Muscle of arm (tissue), 14 donors: Measurements from ENCODE around the gene DDX47. TPM values are rescaled to one million over a fixed set of nuclear protein-coding genes. Genes with fewer than 3 reads are reported as not detected.

Source experiments
- DNase-seq: peaks from one replicate; pipeline ENCODE4 v3.0.0-alpha.2; 2013
- long read RNA-seq, 11 donors: transcript quantifications; one replicate each; lab custom pipeline, GENCODE V29; 2026
- polyA plus RNA-seq, 12 donors: library from polyadenylated mRNA; unstranded; fragments of 120-200 nt; gene quantifications; one replicate each; pipeline ENCODE4 v1.2.1, GENCODE V29; 2013; ENCODE audit not compliant: insufficient read length in 12 of 12

DDX47 gene
- polyA plus RNA-seq, result 10 to 100 TPM in 11 of 12 donors, not detected in 1; 42.7 to 59.3 (median 51.6) TPM
- long read RNA-seq, donor 1, transcript DDX47-202 (12 exons, 1,817 nt), result major isoform, 13 of 15 reads
- long read RNA-seq, donor 1, partial matches to known transcripts, result 0 of 15 reads
- long read RNA-seq, donor 1, other reads (novel, unspliced or antisense), result 0 of 15 reads
- long read RNA-seq, donor 2, transcript DDX47-202 (12 exons, 1,817 nt), result major isoform, 23 of 23 reads
- long read RNA-seq, donor 2, partial matches to known transcripts, result 0 of 23 reads
- long read RNA-seq, donor 2, other reads (novel, unspliced or antisense), result 0 of 23 reads
- long read RNA-seq, donor 3, transcript DDX47-202 (12 exons, 1,817 nt), result major isoform, 8 of 19 reads
- long read RNA-seq, donor 3, partial matches to known transcripts, result 10 of 19 reads
- long read RNA-seq, donor 3, other reads (novel, unspliced or antisense), result 0 of 19 reads
- long read RNA-seq, donor 4, transcript DDX47-202 (12 exons, 1,817 nt), result major isoform, 5 of 10 reads
- long read RNA-seq, donor 4, partial matches to known transcripts, result 5 of 10 reads
- long read RNA-seq, donor 4, other reads (novel, unspliced or antisense), result 0 of 10 reads
- long read RNA-seq, donor 5, result 0 reads
- long read RNA-seq, donor 6, transcript DDX47-202 (12 exons, 1,817 nt), result major isoform, 15 of 16 reads
- long read RNA-seq, donor 6, partial matches to known transcripts, result 0 of 16 reads
- long read RNA-seq, donor 6, other reads (novel, unspliced or antisense), result 0 of 16 reads
- long read RNA-seq, donor 7, transcript DDX47-202 (12 exons, 1,817 nt), result major isoform, 6 of 9 reads
- long read RNA-seq, donor 7, partial matches to known transcripts, result 0 of 9 reads
- long read RNA-seq, donor 7, other reads (novel, unspliced or antisense), result 0 of 9 reads
- long read RNA-seq, donor 8, transcript DDX47-202 (12 exons, 1,817 nt), result major isoform, 19 of 20 reads
- long read RNA-seq, donor 8, partial matches to known transcripts, result 0 of 20 reads
- long read RNA-seq, donor 8, other reads (novel, unspliced or antisense), result 0 of 20 reads
- long read RNA-seq, donor 9, transcript DDX47-202 (12 exons, 1,817 nt), result major isoform, 10 of 11 reads
- long read RNA-seq, donor 9, partial matches to known transcripts, result 0 of 11 reads
- long read RNA-seq, donor 9, other reads (novel, unspliced or antisense), result 0 of 11 reads
- long read RNA-seq, donor 10, transcript DDX47-202 (12 exons, 1,817 nt), result major isoform, 17 of 24 reads
- long read RNA-seq, donor 10, partial matches to known transcripts, result 5 of 24 reads
- long read RNA-seq, donor 10, other reads (novel, unspliced or antisense), result 0 of 24 reads
- long read RNA-seq, donor 11, transcript DDX47-202 (12 exons, 1,817 nt), result major isoform, 21 of 32 reads
- long read RNA-seq, donor 11, partial matches to known transcripts, result 8 of 32 reads
- long read RNA-seq, donor 11, other reads (novel, unspliced or antisense), result 0 of 32 reads

- peak; percentile 96 for DNase-seq
Observed at GRCh38 chr12:12813120-12814101, at the start of gene DDX47. Gene DDX47, plus strand, starts transcription at chr12:12813346. Its CDS starts 22 bp downstream, at chr12:12813368.

GRCh38 chr12:12764824-12765223 is 48.3 kb upstream of the DDX47 start:
- no peak for DNase-seq

- DNase-seq, result no peak
Observed at GRCh38 chr12:12770262-12770661, 42.9 kb upstream of the DDX47 start.

GRCh38 chr12:12774791-12775190 is 38.4 kb upstream of the DDX47 start:
- no peak for DNase-seq

GRCh38 chr12:12776261-12776660 is 36.9 kb upstream of the DDX47 start:
- no peak for DNase-seq

DNA sequence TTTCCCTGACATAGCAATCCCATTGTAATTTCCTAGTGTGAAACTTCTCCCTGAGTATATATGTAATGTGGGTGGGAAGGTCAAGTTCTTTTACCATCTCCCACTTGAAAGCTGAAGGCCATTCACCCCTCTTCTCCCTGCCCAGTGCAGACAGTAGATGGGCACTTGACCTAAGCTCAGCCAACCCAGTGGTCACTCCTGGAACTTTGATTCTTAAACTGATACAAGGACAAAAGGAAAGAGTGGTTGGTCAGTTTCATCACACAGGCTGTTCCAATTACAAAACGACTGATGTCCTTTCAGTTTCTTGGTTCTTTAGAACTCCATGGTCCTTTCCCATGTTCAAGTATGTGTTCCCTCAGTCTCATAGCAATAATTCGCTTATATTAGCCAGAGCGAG is 36.1 kb upstream of the DDX47 start:
- DNase-seq, result no peak

- DNase-seq, result no peak
Observed at GRCh38 chr12:12779007-12779406, 34.1 kb upstream of the DDX47 start.

GRCh38 chr12:12779529-12779928 is 33.6 kb upstream of the DDX47 start:
- DNase-seq, result peak; percentile 42

DNA sequence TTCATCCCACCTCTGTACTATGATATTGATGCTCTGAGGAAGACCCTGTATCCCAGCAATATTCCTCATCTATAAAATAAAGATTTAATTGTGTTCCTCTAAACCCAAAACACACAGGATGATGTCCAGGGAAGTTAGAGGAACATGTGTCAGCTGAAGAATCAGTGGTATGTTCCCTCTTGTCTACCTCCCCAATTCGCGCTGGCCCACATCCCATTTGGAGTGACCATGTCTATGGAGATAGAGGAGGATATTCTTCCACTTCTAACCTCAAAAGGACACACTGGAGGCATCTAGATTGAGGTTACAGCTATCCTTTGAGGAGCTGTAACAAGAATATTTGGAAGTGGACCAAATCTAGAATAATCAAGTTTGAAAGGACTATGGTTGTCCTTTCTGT is 29.0 kb upstream of the DDX47 start:
- DNase-seq, result no peak

- DNase-seq, result peak; percentile 50
Observed at GRCh38 chr12:12784911-12785814, 28.0 kb upstream of the DDX47 start, which contains the start of gene APOLD1. Gene APOLD1, plus strand, starts transcription at chr12:12785659. Its CDS starts 33 bp downstream, at chr12:12785692.

DNA sequence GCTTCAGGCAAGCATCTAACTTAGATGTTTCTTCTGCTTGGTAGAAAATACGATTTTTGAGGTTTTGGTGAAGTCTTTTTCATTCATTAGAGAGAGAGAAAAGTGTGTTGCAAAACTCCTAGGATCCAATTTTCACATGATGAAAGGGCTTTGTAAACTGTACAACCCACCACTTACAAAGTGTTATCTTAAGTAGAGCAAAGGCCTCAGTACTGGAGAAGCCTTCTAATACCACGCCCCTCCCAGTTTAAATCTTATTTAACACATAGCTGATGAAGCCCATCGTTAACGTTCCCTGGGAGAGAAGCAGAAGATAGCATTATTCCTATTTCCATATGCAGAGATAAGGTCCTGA is 26.8 kb upstream of the DDX47 start:
- DNase-seq, result no peak

DNA sequence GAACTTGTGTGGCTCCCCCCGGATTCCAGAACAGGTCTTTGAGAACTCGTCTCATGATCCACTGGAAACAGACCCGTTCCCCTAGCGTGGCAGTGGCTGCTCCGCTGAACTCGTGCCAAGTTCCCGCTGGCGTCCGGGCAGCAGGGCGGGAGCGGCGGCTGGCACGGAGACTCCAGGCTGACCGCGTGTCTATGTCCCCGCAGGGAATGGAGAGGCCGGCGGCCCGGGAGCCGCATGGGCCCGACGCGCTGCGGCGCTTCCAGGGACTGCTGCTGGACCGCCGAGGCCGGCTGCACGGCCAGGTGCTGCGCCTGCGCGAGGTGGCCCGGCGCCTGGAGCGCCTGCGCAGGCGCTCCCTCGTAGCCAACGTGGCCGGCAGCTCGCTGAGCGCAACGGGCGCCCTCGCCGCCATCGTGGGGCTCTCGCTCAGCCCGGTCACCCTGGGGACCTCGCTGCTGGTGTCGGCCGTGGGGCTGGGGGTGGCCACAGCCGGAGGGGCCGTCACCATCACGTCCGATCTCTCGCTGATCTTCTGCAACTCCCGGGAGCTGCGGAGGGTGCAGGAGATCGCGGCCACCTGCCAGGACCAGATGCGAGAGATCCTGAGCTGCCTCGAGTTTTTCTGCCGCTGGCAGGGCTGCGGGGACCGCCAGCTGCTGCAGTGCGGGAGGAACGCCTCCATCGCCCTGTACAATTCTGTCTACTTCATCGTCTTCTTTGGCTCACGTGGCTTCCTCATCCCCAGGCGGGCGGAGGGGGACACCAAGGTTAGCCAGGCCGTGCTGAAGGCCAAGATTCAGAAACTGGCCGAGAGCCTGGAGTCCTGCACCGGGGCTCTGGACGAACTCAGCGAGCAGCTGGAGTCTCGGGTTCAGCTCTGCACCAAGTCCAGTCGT is 26.2 kb upstream of the DDX47 start:
- peak; percentile 91 for DNase-seq

- peak; percentile 32 for DNase-seq
Observed at GRCh38 chr12:12788131-12788530, 25.0 kb upstream of the DDX47 start.

GRCh38 chr12:12788675-12789368 is 24.3 kb upstream of the DDX47 start:
- peak; percentile 72 for DNase-seq

DNA sequence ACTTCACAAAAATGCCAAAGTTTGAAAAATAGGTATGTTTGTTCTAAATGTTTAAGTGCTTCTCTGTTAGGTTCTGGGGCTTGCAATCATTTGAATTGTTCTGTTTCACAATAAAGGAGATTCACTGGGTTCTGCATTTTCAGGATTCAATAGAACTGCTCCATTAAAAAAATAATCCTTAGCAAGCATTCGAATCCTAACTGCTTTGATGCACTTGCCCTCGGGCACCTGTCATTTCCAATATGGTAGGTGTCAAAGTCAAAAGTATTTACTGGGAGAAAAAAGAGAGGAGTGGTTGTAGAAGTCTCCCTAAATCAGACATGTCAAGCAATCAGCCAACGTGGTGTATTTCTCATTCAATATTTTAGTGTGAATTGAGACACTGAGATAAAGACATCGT is 22.2 kb upstream of the DDX47 start:
- DNase-seq, result no peak

GRCh38 chr12:12791756-12792369 is 21.3 kb upstream of the DDX47 start:
- peak; percentile 55 for DNase-seq

DNA sequence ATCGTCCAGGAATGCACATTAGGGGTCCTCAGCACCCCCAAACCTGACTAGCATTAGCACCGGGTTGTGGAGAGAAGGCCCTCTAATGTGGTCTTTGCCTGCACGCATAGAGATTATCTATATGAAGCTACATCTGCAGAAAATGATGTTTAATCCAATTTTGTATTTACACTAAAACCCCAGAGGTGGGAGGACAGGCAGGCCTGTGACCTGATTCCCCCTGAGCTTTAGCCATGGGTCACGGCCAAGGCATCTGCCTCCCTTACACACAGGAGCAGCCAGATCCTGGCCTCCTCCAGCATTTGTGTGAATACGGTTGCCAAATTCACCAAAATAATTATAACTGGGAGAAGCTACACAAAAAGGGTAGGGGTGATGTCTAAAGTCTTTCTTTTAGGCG is 20.7 kb upstream of the DDX47 start:
- DNase-seq, result no peak
